ENCODE data around the gene NME7. TPM values are rescaled to one million over a fixed set of nuclear protein-coding genes. Genes with fewer than 3 reads are reported as not detected.

The NME7 gene
- total RNA-seq, 1 experiment from 2014 or later, result 13.2 TPM

DNA sequence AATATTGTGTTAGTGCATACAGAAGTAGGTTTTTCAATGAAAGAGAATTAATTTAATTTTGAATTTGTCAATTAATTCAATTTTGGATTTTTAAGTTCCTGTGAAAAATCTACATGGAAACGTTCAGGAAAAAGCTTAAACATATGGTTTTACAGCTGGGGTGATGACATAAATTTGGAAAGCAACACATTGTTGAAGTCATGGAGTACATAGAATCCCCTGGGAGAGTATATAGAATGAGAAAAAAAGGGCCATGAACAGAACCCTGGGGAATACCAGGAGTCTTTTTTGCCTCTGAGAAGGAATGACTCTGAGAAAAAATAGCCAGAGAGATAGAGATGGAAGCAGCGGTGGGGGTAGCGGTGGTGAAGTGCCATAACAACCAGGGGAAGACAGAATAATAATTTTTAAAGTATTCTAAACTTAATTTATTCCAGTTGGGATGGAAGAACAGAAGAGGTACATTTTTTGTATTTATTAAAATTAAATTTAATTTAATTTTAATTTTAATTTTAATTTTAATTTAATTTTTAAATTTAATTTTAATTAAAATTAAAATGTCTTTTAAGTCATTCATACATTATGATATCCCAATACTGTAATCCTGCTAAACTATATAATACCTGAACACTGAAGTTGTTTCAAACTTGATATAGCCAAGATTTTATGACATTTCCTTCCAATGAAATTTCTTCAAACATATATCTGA is 48.9 kb downstream of the NME7 start:
- Histone ChIP-seq H3K4me1 (ENCODE audit: insufficient read depth, low read length) (no peaks in the 10 kb centered on the region; the same call in 1 of the 2 replicates), H3K27ac (ENCODE audit: insufficient read length, low read depth, low read length) (no peak overlapping the region), H2BK15ac (ENCODE audit: low read depth, low read length) (no peak overlapping the region), H2BK120ac (ENCODE audit: low read depth, low read length, poor library complexity, severe bottlenecking) (no peak overlapping the region), H3K4me2 (ENCODE audit: insufficient read depth, insufficient read length, low read length) (no peak overlapping the region), H3T11ph (ENCODE audit: low read length) (no peak overlapping the region), H3K23me2 (ENCODE audit: insufficient read length, low read depth, low read length, poor library complexity, severe bottlenecking) (no peaks in the 10 kb centered on the region), H2BK12ac (ENCODE audit: insufficient read length, low read depth, low read length) (no peak overlapping the region), H4K8ac (replicated peaks; ENCODE audit: insufficient read length, low read depth, low read length) (no peak overlapping the region), H3K79me1 (ENCODE audit: insufficient read depth, low read depth, low read length, poor library complexity, severe bottlenecking) (no peaks in the 10 kb centered on the region), H2BK5ac (ENCODE audit: insufficient read length, low read length) (no peak overlapping the region), H3K4ac (ENCODE audit: low read depth, low read length) (no peak overlapping the region), H3K79me2 (ENCODE audit: insufficient read depth, low read length) (no peaks in the 10 kb centered on the region), H2BK20ac (ENCODE audit: low read depth, low read length, poor library complexity, severe bottlenecking) (no peak overlapping the region), H3K9ac (ENCODE audit: extremely low read depth, insufficient read length, low read length) (no peak overlapping the region), H4K20me1 (ENCODE audit: control insufficient read depth, insufficient read depth, insufficient read length) (no peaks in the 10 kb centered on the region), H3K56ac (ENCODE audit: insufficient read length, low read depth, low read length) (no peak overlapping the region), H3K9me3 (ENCODE audit: control insufficient read depth, low read depth, low read length) (no peaks in the 10 kb centered on the region), H4K91ac (ENCODE audit: insufficient read length, low read depth, low read length) (no peak overlapping the region), H3K18ac (ENCODE audit: insufficient read length, low read depth, low read length) (no peak overlapping the region), H2AFZ (ENCODE audit: low read length) (no peak overlapping the region), H2AK5ac (ENCODE audit: insufficient read length, low read length) (no peak overlapping the region), H3K23ac (ENCODE audit: insufficient read length, low read depth, low read length) (no peak overlapping the region), H3K27me3 (ENCODE audit: insufficient read depth, low read length) (no peaks in the 10 kb centered on the region), H4K5ac (ENCODE audit: insufficient read length, low read depth, low read length) (no peak overlapping the region), H3K14ac (ENCODE audit: insufficient read depth, low read length) (no peak overlapping the region)
- Mint-ChIP-seq H3K27me3 (ENCODE audit: low read depth) (no peaks in the 10 kb centered on the region), H3K4me1 (peaks cover 3% of the 10 kb centered on the region in 2 experiments; a peak in 3 of 4 replicates), H3K27ac (no peak overlapping the region), H3K9me3 (no peaks in the 10 kb centered on the region; a peak in 1 of 5 replicates), H3K4me3 (no peak overlapping the region), H3K36me3 (ENCODE audit: insufficient read depth in 1 of 3, low read depth in 3 of 3) (peaks cover 0 to 1% (median 0%) of the 10 kb centered on the region in 3 experiments; a peak in 1 of 7 replicates)
- TF ChIP-seq, protein P1, sequence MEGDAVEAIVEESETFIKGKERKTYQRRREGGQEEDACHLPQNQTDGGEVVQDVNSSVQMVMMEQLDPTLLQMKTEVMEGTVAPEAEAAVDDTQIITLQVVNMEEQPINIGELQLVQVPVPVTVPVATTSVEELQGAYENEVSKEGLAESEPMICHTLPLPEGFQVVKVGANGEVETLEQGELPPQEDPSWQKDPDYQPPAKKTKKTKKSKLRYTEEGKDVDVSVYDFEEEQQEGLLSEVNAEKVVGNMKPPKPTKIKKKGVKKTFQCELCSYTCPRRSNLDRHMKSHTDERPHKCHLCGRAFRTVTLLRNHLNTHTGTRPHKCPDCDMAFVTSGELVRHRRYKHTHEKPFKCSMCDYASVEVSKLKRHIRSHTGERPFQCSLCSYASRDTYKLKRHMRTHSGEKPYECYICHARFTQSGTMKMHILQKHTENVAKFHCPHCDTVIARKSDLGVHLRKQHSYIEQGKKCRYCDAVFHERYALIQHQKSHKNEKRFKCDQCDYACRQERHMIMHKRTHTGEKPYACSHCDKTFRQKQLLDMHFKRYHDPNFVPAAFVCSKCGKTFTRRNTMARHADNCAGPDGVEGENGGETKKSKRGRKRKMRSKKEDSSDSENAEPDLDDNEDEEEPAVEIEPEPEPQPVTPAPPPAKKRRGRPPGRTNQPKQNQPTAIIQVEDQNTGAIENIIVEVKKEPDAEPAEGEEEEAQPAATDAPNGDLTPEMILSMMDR (conservative IDR thresholded peaks at IDR 0.05), result no peak
- no peak for DNase-seq
- WGBS (ENCODE audit: extremely low coverage, insufficient read length, low lambda C conversion rate), result no CpG with 5 or more reads among the region's 3 CpGs

Data from H9 (cell line).